Measurements from ENCODE around the gene ELF1.

The ELF1 gene

GRCh38 chr13:40981949-40982348 is 37.2 kb downstream of the ELF1 start:
- H2AFZ ChIP-seq (ENCODE audit: low read depth, low read length, severe bottlenecking) = no peak overlapping the region
- peaks cover 66% of the 10 kb centered on the region for H3F3A ChIP-seq (ENCODE audit: insufficient read depth)
- TF ChIP-seq CTCF (IDR thresholded peaks at IDR 0.05; ENCODE audit: insufficient read depth, low read length, poor library complexity, severe bottlenecking) (no peak), EZH2phosphoT487 (conservative IDR thresholded peaks at IDR 0.05; ENCODE audit: low read length) (no peak)
- H3K9ac ChIP-seq (ENCODE audit: low read length) = peak overlapping the region; percentile 62
- H4K20me1 ChIP-seq (ENCODE audit: low read depth, low read length) = peaks cover 40% of the 10 kb centered on the region
- H3K4me2 ChIP-seq (ENCODE audit: low read depth, low read length, poor library complexity, severe bottlenecking) = peak overlapping the region; percentile 99
- H3K36me3 ChIP-seq (ENCODE audit: low read length) = peaks cover 46% of the 10 kb centered on the region
- H3K9me3 ChIP-seq (ENCODE audit: insufficient read depth, low read length) = no peaks in the 10 kb centered on the region
- H3K4me3 ChIP-seq (ENCODE audit: insufficient read depth, low read length, poor library complexity, severe bottlenecking) = peak overlapping the region; percentile 75
- H3K27me3 ChIP-seq (ENCODE audit: low read length) = no peaks in the 10 kb centered on the region
- peaks cover 100% of the 10 kb centered on the region for H3K79me2 ChIP-seq (ENCODE audit: insufficient read depth, low read length)
- H3K27ac ChIP-seq (ENCODE audit: low read depth, low read length) = peak overlapping the region; percentile 94
- no peaks in the 10 kb centered on the region for H3K9me2 ChIP-seq (replicated peaks; ENCODE audit: insufficient read depth, low read length)

- Histone ChIP-seq H3F3A (ENCODE audit: insufficient read depth) (peaks cover 68% of the 10 kb centered on the region), H3K27me3 (ENCODE audit: low read length) (no peaks in the 10 kb centered on the region), H3K4me2 (ENCODE audit: low read depth, low read length, poor library complexity, severe bottlenecking) (peak overlapping the region; percentile 99), H3K27ac (ENCODE audit: low read depth, low read length) (peak overlapping the region; percentile 94), H3K9ac (ENCODE audit: low read length) (peak overlapping the region; percentile 62), H4K20me1 (ENCODE audit: low read depth, low read length) (peaks cover 44% of the 10 kb centered on the region), H2AFZ (ENCODE audit: low read depth, low read length, severe bottlenecking) (no peak overlapping the region), H3K36me3 (ENCODE audit: low read length) (peaks cover 46% of the 10 kb centered on the region), H3K79me2 (ENCODE audit: insufficient read depth, low read length) (peaks cover 100% of the 10 kb centered on the region), H3K4me3 (ENCODE audit: insufficient read depth, low read length, poor library complexity, severe bottlenecking) (peak overlapping the region; percentile 75), H3K9me3 (ENCODE audit: insufficient read depth, low read length) (no peaks in the 10 kb centered on the region), H3K9me2 (replicated peaks; ENCODE audit: insufficient read depth, low read length) (no peaks in the 10 kb centered on the region)
- TF ChIP-seq EZH2phosphoT487 (conservative IDR thresholded peaks at IDR 0.05; ENCODE audit: low read length) (no peak), CTCF (IDR thresholded peaks at IDR 0.05; ENCODE audit: insufficient read depth, low read length, poor library complexity, severe bottlenecking) (no peak)
Observed at GRCh38 chr13:40981361-40981760, 37.8 kb downstream of the ELF1 start.

GRCh38 chr13:40980461-40980860 is 38.7 kb downstream of the ELF1 start:
- Histone ChIP-seq H3K27me3 (ENCODE audit: low read length) (no peaks in the 10 kb centered on the region), H4K20me1 (ENCODE audit: low read depth, low read length) (peaks cover 52% of the 10 kb centered on the region), H2AFZ (ENCODE audit: low read depth, low read length, severe bottlenecking) (no peak overlapping the region), H3K9me3 (ENCODE audit: insufficient read depth, low read length) (no peaks in the 10 kb centered on the region), H3K4me3 (ENCODE audit: insufficient read depth, low read length, poor library complexity, severe bottlenecking) (peak overlapping the region; percentile 75), H3F3A (ENCODE audit: insufficient read depth) (peaks cover 68% of the 10 kb centered on the region), H3K36me3 (ENCODE audit: low read length) (peaks cover 54% of the 10 kb centered on the region), H3K27ac (ENCODE audit: low read depth, low read length) (peak overlapping the region; percentile 94), H3K9me2 (replicated peaks; ENCODE audit: insufficient read depth, low read length) (no peaks in the 10 kb centered on the region), H3K79me2 (ENCODE audit: insufficient read depth, low read length) (peaks cover 100% of the 10 kb centered on the region), H3K9ac (ENCODE audit: low read length) (peak overlapping the region; percentile 62), H3K4me2 (ENCODE audit: low read depth, low read length, poor library complexity, severe bottlenecking) (peak overlapping the region; percentile 99)
- TF ChIP-seq EZH2phosphoT487 (conservative IDR thresholded peaks at IDR 0.05; ENCODE audit: low read length) (no peak), CTCF (IDR thresholded peaks at IDR 0.05; ENCODE audit: insufficient read depth, low read length, poor library complexity, severe bottlenecking) (no peak)

All from SU-DHL-6 (cell line).